NB4 (cell line): ENCODE results near the gene MPHOSPH10.
"Not testable (repeated sequence)": the region's sequence is repeated elsewhere in the genome, so short reads cannot be mapped to it uniquely, and the experiment has no call there.

Experiments
- MYC ChIP-seq: IDR thresholded peaks from 2 replicates; pipeline ENCODE4 v1.6.1; 2011; ENCODE audit warnings: low read depth, low read length
- POLR2A ChIP-seq: IDR thresholded peaks from 2 replicates; pipeline ENCODE4 v1.6.1; 2011; ENCODE audit warnings: mild to moderate bottlenecking; ENCODE audit not compliant: insufficient read length; ENCODE audit errors: extremely low read depth
- TF ChIP-seq, protein P1 (sequence below): IDR thresholded peaks from one replicate; pipeline ENCODE4 v1.5.1; 2012; ENCODE audit warnings: low read depth, low read length
- TF ChIP-seq, protein P2 (sequence below): IDR thresholded peaks from 2 replicates; pipeline ENCODE4 v1.6.1; 2011; ENCODE audit warnings: low read depth, low read length

DNA sequence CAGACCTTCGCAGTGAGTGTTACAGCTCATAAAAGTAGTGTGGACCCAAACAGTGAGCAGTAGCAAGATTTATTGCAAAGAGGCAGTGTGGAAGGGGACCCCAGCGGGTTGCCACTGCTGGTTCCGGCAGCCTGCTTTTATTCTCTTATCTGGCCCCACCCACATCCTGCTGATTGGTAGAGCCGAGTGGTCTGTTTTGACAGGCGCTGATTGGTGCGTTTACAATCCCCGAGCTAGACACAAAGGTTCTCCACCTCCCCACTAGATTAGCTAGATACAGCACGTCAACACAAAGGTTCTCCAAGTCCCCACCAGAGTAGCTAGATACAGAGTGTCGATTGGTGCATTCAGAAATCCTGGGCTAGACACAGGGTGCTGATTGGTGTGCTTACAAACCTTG, 38.6 kb upstream of the MPHOSPH10 start:
- TF ChIP-seq, protein P1, sequence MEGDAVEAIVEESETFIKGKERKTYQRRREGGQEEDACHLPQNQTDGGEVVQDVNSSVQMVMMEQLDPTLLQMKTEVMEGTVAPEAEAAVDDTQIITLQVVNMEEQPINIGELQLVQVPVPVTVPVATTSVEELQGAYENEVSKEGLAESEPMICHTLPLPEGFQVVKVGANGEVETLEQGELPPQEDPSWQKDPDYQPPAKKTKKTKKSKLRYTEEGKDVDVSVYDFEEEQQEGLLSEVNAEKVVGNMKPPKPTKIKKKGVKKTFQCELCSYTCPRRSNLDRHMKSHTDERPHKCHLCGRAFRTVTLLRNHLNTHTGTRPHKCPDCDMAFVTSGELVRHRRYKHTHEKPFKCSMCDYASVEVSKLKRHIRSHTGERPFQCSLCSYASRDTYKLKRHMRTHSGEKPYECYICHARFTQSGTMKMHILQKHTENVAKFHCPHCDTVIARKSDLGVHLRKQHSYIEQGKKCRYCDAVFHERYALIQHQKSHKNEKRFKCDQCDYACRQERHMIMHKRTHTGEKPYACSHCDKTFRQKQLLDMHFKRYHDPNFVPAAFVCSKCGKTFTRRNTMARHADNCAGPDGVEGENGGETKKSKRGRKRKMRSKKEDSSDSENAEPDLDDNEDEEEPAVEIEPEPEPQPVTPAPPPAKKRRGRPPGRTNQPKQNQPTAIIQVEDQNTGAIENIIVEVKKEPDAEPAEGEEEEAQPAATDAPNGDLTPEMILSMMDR: not testable (repeated sequence)
- TF ChIP-seq POLR2A, MYC: not testable (repeated sequence)
- TF ChIP-seq, protein P2, sequence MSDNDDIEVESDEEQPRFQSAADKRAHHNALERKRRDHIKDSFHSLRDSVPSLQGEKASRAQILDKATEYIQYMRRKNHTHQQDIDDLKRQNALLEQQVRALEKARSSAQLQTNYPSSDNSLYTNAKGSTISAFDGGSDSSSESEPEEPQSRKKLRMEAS: not testable (repeated sequence)
